COLO668 (cell line): Measurements from ENCODE around the gene BBS9.
"Not testable (repeated sequence)": the region's sequence is repeated elsewhere in the genome, so short reads cannot be mapped to it uniquely, and the experiment has no call there.

Experiments used
- DNase-seq: peaks from one replicate; lab custom pipeline; 2025; ENCODE audit not compliant: unreplicated experiment; lab: John Stamatoyannopoulos, UW

Gene BBS9

DNA sequence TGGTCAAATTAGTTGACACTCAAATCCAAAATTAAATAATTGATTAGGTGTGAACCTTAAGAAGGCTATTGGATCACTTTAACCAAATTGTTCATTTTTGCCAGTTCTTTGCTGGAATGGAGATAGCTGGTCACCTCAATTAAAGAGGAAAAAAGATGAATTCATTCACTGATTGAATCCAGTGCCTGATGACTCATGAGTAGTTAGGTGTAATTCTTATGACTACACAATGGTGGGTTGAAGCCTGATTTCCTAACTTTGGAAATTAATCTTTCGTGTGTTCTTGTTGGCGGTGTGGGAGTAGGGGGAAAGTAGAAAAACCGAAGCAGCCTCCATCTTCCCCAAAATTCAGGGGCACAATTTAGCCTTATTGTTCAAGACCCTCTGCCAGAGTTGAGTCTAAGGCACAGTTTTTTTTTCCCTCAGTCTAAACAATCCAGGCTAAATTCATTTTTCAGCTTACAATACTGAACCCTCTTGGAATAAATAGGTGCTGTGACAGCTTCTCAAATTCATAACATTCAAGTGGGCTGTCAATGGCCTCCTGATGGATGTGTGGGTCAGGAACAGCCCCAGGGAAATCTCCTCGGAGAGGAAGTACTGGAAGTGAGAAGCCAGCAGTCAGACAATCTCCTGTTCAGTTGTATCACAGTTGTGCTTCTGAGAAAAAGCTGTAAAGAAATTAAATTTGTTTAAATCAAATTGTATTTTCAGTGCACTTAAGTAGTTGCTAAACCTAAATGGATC lies 356.6 kb downstream of the BBS9 start:
- no peak for DNase-seq

DNA sequence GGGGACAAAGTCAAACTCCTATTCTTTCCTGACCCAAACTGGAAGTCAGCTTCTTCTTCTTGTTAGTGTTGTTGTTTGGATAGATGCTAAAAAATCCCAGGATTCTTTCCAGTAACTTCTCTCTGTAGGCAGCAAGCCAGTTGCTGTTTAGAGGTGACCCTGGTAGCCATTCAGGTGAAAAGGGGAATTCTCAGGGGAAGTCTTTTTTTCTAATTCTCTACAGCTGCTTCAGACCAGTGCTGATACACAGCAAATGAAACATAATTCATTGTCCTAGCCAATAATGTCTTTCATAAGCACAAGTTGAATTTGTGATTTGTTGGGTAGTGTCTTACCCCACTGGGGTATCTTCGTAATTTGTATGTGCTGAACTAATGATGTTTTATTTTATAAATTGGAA lies 357.3 kb downstream of the BBS9 start:
- no peak for DNase-seq

- DNase-seq: no peak
These were observed 358.8 kb downstream of the BBS9 start for GRCh38 chr7:33487998-33488682.

GRCh38 chr7:33494474-33494873 lies 365.1 kb downstream of the BBS9 start:
- DNase-seq: no peak

- DNase-seq: no peak
These were observed 365.8 kb downstream of the BBS9 start for GRCh38 chr7:33495207-33495606.

DNA sequence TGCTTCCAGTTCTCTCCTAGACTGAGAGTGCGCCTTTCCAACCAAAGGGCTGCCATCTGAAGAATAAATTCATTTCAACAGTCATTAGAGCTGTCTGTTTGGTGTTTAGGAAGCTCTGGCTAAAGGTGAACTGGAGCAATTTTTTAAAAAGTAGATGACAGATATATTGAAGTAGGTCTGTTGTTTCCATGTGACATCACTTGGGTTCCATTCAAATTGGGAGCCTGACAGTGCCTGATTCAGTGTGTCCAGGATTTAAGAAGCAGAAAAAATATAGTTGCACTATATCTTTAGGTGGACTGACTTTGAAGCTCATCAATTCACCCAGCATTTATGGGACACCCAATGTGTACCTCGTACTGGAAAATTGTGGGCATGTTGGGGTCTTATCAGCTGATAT lies 367.7 kb downstream of the BBS9 start:
- DNase-seq: no peak

- no peak for DNase-seq
These were observed 371.6 kb downstream of the BBS9 start for GRCh38 chr7:33500703-33501701.

GRCh38 chr7:33503014-33503413 lies 373.6 kb downstream of the BBS9 start:
- no peak for DNase-seq

DNA sequence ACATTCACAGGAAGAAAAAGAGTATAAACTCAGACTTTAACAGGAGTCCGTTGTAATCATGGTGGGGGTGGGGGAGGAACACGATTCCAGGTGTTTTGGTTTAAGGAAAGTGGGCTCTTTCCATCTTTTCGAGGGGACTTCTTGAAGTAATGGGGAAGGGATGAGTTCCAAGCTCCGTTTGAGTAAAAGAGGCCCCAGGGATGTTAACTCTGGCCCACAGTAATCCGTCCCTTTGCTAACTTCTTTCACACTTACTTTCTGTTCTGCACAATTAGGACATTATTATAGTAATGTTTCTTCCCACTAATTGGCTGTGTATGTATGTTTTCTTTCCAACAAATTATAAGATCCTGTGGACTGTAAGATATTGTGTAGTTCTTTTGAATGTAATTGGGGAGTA lies 374.4 kb downstream of the BBS9 start:
- no peak for DNase-seq

GRCh38 chr7:33504266-33504665 lies 374.9 kb downstream of the BBS9 start:
- DNase-seq: no peak

DNA sequence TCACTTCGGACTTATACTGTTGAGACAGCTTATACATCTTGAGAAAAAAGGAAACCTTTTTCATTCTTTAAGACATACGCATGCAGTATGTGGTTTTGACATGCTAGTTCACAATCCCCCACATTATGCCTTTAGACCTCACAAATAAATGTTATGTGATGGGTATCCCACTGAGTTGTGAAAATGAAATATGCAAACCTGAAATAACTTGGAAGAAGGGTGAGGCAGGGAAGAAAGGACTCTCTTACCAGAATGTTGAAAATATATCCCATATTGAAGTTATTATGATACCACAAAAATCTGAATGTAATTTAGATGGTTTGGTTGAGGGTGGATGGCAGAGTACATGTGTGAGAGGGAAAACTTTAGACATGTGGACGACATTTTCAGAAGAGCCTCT lies 379.8 kb downstream of the BBS9 start:
- no peak for DNase-seq

DNA sequence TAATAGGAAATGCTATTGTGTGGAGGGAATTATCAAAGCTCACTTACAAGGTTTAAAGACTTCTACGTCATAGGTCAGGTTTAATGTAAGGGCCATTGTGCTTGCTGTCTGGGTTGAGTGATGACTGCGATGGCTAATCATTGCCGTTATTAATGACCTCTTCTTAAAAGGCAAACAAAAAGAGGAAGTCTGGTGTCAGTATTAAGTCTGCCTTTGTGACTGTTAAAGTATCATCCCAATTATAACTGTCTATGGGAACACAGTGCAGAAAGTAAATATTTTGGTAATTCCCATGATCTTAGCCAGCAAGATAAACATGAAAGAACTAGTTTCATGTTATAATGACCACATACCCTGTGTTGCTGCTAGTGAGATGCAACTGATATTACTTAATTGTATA lies 382.4 kb downstream of the BBS9 start:
- no peak for DNase-seq

GRCh38 chr7:33516568-33516967 lies 387.2 kb downstream of the BBS9 start:
- no peak for DNase-seq

DNA sequence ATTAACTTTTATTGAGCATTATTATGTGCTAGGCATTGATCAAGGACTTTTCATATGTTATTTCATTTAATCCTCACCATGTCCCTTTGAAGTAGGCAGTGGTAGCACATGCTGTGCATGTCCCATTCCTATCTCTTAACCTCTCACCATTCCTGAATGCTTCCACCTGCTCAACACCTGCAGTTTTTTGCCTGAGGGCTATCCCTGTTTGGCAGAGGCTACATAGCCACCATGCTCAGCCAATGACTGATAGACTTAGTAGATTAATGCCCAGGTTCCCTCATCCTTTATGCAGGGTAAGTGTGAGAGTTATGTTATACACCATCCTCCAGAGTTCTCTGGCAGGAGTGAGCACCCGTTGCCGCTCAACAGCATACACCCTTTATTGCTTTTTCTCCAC lies 387.8 kb downstream of the BBS9 start:
- DNase-seq: peak; percentile 91

DNA sequence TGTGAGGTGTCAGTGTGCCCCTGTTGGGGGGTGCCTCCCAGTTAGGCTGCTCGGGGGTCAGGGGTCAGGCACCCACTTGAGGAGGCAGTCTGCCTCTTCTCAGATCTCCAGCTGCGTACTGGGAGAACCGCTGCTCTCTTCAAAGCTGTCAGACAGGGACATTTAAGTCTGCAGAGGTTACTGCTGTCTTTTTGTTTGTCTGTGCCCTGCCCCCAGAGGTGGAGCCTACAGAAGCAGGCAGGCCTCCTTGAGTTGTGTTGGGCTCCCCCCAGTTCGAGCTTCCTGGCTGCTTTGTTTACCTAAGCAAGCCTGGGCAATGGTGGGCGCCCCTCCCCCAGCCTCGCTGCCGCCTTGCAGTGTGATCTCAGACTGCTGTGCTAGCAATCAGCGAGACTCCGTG lies 397.6 kb downstream of the BBS9 start:
- DNase-seq: peak; percentile 26

DNA sequence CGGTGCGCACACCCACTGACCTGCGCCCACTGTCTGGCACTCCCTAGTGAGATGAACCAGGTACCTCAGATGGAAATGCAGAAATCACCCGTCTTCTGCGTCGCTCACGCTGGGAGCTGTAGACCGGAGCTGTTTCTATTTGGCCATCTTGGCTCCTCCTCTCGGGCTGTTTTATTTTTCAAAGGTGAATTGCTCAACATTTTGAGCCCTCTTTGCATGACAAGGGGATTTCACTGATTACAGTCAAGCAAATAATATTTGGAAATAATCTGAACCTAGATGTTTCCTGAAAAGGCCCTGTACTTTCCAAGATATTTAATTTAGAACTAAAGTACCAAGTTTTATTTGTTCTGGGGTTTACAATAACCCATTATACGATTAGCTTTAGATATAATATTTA lies 398.2 kb downstream of the BBS9 start:
- DNase-seq: not testable (repeated sequence)

DNA sequence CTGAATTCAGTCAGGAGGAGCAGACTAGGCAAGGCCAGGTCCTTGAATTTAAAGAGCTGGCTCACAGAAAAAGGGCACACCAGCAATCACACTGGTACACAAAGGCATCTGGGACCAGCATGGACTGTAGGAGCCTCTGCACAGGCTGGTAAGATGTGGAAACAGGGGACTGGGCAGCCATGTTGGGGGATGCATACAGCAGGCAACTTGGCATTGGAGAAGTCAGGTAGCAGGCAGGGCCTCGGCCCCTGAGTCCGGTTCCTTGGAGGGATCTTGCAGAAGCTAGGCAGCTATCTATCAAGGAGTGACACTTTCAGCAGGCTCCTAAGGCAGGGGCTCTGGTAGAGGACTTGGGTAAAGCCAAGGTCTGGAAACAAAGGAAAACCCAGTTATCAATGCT lies 399.7 kb downstream of the BBS9 start:
- DNase-seq: no peak

GRCh38 chr7:33530664-33531063 lies 401.3 kb downstream of the BBS9 start:
- DNase-seq: no peak

- no peak for DNase-seq
These were observed 402.5 kb downstream of the BBS9 start for GRCh38 chr7:33531888-33532287.

DNA sequence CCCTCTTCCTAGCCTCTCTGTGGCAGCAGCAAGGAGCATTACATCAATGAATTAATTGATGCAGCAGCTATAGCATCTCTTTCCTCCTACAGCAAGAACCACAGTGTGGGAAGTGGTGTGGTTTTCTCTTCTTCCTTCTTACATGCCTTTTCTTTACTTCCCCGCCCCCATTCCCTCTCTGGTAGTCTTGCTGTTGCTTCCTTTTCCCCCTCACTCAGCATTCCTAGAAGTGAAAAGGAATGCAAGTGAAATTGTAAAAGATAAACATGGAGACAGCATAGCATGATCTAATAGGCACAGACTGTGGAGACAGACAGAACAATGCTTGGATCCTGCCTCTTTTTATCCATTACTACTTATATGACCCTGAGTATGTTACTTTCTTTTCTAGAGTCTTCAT lies 405.5 kb downstream of the BBS9 start:
- no peak for DNase-seq

- DNase-seq: no peak
These were observed 406.6 kb downstream of the BBS9 start for GRCh38 chr7:33535989-33536388.
